Measurements from ENCODE around the gene COMMD4.

DNA sequence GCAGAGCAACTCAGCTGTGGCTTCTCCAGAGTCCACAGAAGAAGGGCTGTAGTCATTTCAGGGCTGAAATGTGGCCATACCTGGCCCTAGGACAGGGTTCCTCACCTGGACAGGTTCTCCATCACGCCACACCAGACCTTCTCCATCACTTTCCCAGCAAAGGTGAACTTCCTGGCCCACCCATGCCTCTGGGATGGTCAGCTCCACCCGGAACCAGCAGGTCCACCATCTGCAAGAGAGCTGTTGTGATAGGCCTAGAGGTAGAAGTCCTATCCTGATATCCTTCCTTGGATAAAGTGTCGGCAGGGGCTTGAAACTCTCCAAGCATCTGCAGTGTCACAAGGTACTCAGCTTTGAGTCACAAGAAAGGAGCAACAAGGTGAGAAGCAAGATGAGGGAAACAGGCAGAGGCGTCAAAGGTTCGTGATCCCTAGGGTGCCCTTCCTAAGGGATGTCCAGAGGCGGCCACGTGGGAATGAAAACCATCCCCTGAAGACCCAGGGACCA lies 31.6 kb downstream of the COMMD4 start:
- TF ChIP-seq, protein P1, sequence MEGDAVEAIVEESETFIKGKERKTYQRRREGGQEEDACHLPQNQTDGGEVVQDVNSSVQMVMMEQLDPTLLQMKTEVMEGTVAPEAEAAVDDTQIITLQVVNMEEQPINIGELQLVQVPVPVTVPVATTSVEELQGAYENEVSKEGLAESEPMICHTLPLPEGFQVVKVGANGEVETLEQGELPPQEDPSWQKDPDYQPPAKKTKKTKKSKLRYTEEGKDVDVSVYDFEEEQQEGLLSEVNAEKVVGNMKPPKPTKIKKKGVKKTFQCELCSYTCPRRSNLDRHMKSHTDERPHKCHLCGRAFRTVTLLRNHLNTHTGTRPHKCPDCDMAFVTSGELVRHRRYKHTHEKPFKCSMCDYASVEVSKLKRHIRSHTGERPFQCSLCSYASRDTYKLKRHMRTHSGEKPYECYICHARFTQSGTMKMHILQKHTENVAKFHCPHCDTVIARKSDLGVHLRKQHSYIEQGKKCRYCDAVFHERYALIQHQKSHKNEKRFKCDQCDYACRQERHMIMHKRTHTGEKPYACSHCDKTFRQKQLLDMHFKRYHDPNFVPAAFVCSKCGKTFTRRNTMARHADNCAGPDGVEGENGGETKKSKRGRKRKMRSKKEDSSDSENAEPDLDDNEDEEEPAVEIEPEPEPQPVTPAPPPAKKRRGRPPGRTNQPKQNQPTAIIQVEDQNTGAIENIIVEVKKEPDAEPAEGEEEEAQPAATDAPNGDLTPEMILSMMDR (conservative IDR thresholded peaks at IDR 0.05 in 1 of 2, IDR thresholded peaks at IDR 0.05 in 1 of 2; ENCODE audit: extremely low read depth in 1 of 2, insufficient read depth in 1 of 2, low read depth in 1 of 2, low read length in 2 of 2), result no peak
- TF ChIP-seq EZH2 (IDR thresholded peaks at IDR 0.05; ENCODE audit: borderline replicate concordance, low read length), result no peak

Data from mammary epithelial cell (primary cell).